ENCODE results near the gene CCDC200. TPM values are rescaled to one million over a fixed set of nuclear protein-coding genes. Genes with fewer than 3 reads are reported as not detected.
A peak's percentile ranks its signal among the peaks of the same experiment; 100 is the strongest.

CCDC200 gene
- total RNA-seq, 1 experiment from 2014 or later: not detected

GRCh38 chr17:43210576-43210975 is 17.8 kb downstream of the CCDC200 start:
- Histone ChIP-seq H2AFZ (ENCODE audit: low read depth, low read length, poor library complexity, severe bottlenecking) (no peak overlapping the region), H3K4me2 (ENCODE audit: low read length) (peak overlapping the region; percentile 73), H4K20me1 (ENCODE audit: insufficient read depth) (no peaks in the 10 kb centered on the region), H3K9me3 (ENCODE audit: control insufficient read depth in 1 of 2, insufficient read depth in 1 of 2, low read depth in 1 of 2, low read length in 2 of 2) (no peaks in the 10 kb centered on the region), H3K27ac (ENCODE audit: low read depth, low read length) (peak overlapping the region; percentile 64; the same call in 1 of the 2 replicates), H3K79me2 (ENCODE audit: insufficient read depth, low read length) (no peaks in the 10 kb centered on the region), H3K9ac (ENCODE audit: low read length) (peak overlapping the region; percentile 76), H3K9me2 (ENCODE audit: insufficient read depth) (no peaks in the 10 kb centered on the region), H3K27me3 (ENCODE audit: insufficient read depth, low read length) (no peaks in the 10 kb centered on the region), H3K36me3 (ENCODE audit: control insufficient read depth in 1 of 2, insufficient read depth in 2 of 2, low read length in 2 of 2) (no peaks in the 10 kb centered on the region), H3K4me1 (ENCODE audit: control insufficient read depth in 1 of 2, insufficient read depth in 2 of 2, low read length in 2 of 2) (peaks cover 6 to 19% of the 10 kb centered on the region in 2 experiments; a peak in 2 of 4 replicates), H3K4me3 (replicated peaks in 1 of 2; ENCODE audit: low read depth in 1 of 2, low read length in 2 of 2) (peak overlapping the region in 1 of 2 experiments; percentile 78)
- BruUV-seq (replicated peaks): no TSS peak
- ATAC-seq: no peak
- RAD21 ChIA-PET (ENCODE audit: low non-redundant PET in 1 of 2, low total read pairs in 2 of 2, uncharacterized antibody in 2 of 2, unreplicated experiment in 2 of 2): no interaction called here
- DNase-seq (ENCODE audit: low read depth, low spot score): no peak
- POLR2A ChIA-PET: interaction anchor here (4.0 kb wide), 1 partner anchor 106 kb away, joined by 33 read pairs; no protein-coding TSS in a partner anchor
- intact Hi-C loops (cut with micrococcal nuclease): no loop called here
- CTCF ChIA-PET: no interaction called here
- TF ChIP-seq YY1 (IDR thresholded peaks at IDR 0.05; ENCODE audit: extremely low read depth, insufficient replicate concordance, low read depth, low read length): no peak
- no peak for TF ChIP-seq REST (IDR thresholded peaks at IDR 0.05; ENCODE audit: low read depth)
- no peak for TF ChIP-seq ZBTB33 (IDR thresholded peaks at IDR 0.05; ENCODE audit: extremely low read depth, insufficient replicate concordance, low read length)
- no peak for TF ChIP-seq CBX3 (IDR thresholded peaks at IDR 0.05; ENCODE audit: low read depth)
- TF ChIP-seq JUND (IDR thresholded peaks at IDR 0.05): no peak
- TF ChIP-seq SP1 (IDR thresholded peaks at IDR 0.05; ENCODE audit: low read depth): no peak
- TF ChIP-seq EGR1 (IDR thresholded peaks at IDR 0.05; ENCODE audit: low read depth): no peak
- TF ChIP-seq EZH2 (IDR thresholded peaks at IDR 0.05): no peak
- TF ChIP-seq FOSL1 (IDR thresholded peaks at IDR 0.05; ENCODE audit: low read depth): no peak
- TF ChIP-seq ZFX (IDR thresholded peaks at IDR 0.05): no peak
- TF ChIP-seq CEBPB (IDR thresholded peaks at IDR 0.05; ENCODE audit: low read depth): no peak
- TF ChIP-seq CTCF (IDR thresholded peaks at IDR 0.05 in 2 of 3, conservative IDR thresholded peaks at IDR 0.05 in 1 of 3; ENCODE audit: borderline replicate concordance in 1 of 3, insufficient read depth in 1 of 3, low read depth in 2 of 3, low read length in 2 of 3): no peak
- no peak for TF ChIP-seq MAX (IDR thresholded peaks at IDR 0.05)
- TF ChIP-seq TCF7L2 (IDR thresholded peaks at IDR 0.05; ENCODE audit: borderline replicate concordance, extremely low read depth, insufficient read depth, insufficient read length): no peak
- no peak for TF ChIP-seq ZNF274 (IDR thresholded peaks at IDR 0.05; ENCODE audit: low read depth, low read length)
- no peak for TF ChIP-seq SRF (IDR thresholded peaks at IDR 0.05; ENCODE audit: low read depth)
- no peak for TF ChIP-seq ELF1 (IDR thresholded peaks at IDR 0.05; ENCODE audit: borderline replicate concordance, low read depth)
